Measurements from ENCODE around the gene LCT.

The LCT gene

GRCh38 chr2:135840601-135841000, 3.6 kb upstream of the LCT start:
- ATAC-seq, result peak; percentile 25; the same call in 2 of the 3 replicates
- TF ChIP-seq ESRRG (CRISPR knock-in tag; IDR thresholded peaks at IDR 0.05) (no peak), ISL1 (CRISPR knock-in tag; IDR thresholded peaks at IDR 0.05) (no peak), GLIS3 (CRISPR knock-in tag; IDR thresholded peaks at IDR 0.05) (no peak), PPARA (CRISPR knock-in tag; IDR thresholded peaks at IDR 0.05; ENCODE audit: borderline replicate concordance) (no peak), RARB (CRISPR knock-in tag; IDR thresholded peaks at IDR 0.05) (no peak), CSDC2 (CRISPR knock-in tag; IDR thresholded peaks at IDR 0.05) (no peak)

GRCh38 chr2:135839713-135840112, 2.7 kb upstream of the LCT start:
- TF ChIP-seq ISL1 (CRISPR knock-in tag; IDR thresholded peaks at IDR 0.05) (peak; percentile 37; the same call in 1 of the 2 replicates), PPARA (CRISPR knock-in tag; IDR thresholded peaks at IDR 0.05; ENCODE audit: borderline replicate concordance) (0 out of 2 replicates have a peak, but pooled peaks have one; percentile 44), TOX (CRISPR knock-in tag; IDR thresholded peaks at IDR 0.05; ENCODE audit: borderline replicate concordance) (no peak), OSR1 (CRISPR knock-in tag; IDR thresholded peaks at IDR 0.05) (no peak), CSDC2 (CRISPR knock-in tag; IDR thresholded peaks at IDR 0.05) (no peak), GLIS3 (CRISPR knock-in tag; IDR thresholded peaks at IDR 0.05) (no peak), TCF4 (CRISPR knock-in tag; IDR thresholded peaks at IDR 0.05; ENCODE audit: borderline replicate concordance) (peak; percentile 60; the same call in 1 of the 2 replicates), ZC3H10 (CRISPR knock-in tag; IDR thresholded peaks at IDR 0.05) (no peak)
- TF ChIP-seq, protein P1, sequence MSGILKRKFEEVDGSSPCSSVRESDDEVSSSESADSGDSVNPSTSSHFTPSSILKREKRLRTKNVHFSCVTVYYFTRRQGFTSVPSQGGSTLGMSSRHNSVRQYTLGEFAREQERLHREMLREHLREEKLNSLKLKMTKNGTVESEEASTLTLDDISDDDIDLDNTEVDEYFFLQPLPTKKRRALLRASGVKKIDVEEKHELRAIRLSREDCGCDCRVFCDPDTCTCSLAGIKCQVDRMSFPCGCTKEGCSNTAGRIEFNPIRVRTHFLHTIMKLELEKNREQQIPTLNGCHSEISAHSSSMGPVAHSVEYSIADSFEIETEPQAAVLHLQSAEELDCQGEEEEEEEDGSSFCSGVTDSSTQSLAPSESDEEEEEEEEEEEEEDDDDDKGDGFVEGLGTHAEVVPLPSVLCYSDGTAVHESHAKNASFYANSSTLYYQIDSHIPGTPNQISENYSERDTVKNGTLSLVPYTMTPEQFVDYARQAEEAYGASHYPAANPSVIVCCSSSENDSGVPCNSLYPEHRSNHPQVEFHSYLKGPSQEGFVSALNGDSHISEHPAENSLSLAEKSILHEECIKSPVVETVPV (CRISPR knock-in tag; IDR thresholded peaks at IDR 0.05), result no peak
- peak; percentile 97 for ATAC-seq

- ATAC-seq, result no peak
- TF ChIP-seq, protein P2, sequence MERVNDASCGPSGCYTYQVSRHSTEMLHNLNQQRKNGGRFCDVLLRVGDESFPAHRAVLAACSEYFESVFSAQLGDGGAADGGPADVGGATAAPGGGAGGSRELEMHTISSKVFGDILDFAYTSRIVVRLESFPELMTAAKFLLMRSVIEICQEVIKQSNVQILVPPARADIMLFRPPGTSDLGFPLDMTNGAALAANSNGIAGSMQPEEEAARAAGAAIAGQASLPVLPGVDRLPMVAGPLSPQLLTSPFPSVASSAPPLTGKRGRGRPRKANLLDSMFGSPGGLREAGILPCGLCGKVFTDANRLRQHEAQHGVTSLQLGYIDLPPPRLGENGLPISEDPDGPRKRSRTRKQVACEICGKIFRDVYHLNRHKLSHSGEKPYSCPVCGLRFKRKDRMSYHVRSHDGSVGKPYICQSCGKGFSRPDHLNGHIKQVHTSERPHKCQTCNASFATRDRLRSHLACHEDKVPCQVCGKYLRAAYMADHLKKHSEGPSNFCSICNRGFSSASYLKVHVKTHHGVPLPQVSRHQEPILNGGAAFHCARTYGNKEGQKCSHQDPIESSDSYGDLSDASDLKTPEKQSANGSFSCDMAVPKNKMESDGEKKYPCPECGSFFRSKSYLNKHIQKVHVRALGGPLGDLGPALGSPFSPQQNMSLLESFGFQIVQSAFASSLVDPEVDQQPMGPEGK (CRISPR knock-in tag; IDR thresholded peaks at IDR 0.05; ENCODE audit: borderline replicate concordance), result no peak
- TF ChIP-seq TOX (CRISPR knock-in tag; IDR thresholded peaks at IDR 0.05; ENCODE audit: borderline replicate concordance) (no peak), ESRRG (CRISPR knock-in tag; IDR thresholded peaks at IDR 0.05) (no peak)
- TF ChIP-seq, protein P1 (CRISPR knock-in tag; IDR thresholded peaks at IDR 0.05), result no peak
These were observed 1.5 kb upstream of the LCT start for GRCh38 chr2:135838502-135838901.

DNA sequence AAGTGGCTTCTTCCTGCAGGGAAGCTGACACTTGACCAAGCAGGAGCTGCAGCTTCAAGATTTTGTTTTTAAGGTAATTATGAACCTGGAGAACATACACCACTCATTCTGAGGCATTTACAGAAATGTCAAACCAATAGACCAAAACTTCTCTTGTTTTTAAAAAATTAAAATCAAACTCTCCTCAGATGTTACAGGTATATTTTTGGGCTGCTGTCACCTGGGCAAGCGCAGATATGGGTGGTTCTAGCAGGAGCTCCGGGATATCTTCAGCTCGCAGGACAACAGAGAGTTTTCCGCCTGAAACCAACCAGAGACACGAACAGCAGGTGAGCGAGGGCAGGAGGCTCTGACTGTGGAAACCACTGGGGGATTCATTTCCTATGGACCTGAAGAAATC, 4.1 kb downstream of the LCT start:
- ATAC-seq, result no peak
- no peak for TF ChIP-seq TCF4 (CRISPR knock-in tag; IDR thresholded peaks at IDR 0.05; ENCODE audit: borderline replicate concordance)
- TF ChIP-seq ZNF565 (CRISPR knock-in tag; conservative IDR thresholded peaks at IDR 0.05; ENCODE audit: low read depth), result no peak
- no peak for TF ChIP-seq ARNTL (CRISPR knock-in tag; IDR thresholded peaks at IDR 0.05; ENCODE audit: borderline replicate concordance, low read depth)
- TF ChIP-seq, protein P2 (CRISPR knock-in tag; IDR thresholded peaks at IDR 0.05; ENCODE audit: borderline replicate concordance), result no peak
- no peak for TF ChIP-seq SNAI2 (CRISPR knock-in tag; IDR thresholded peaks at IDR 0.05)
- TF ChIP-seq CSDC2 (CRISPR knock-in tag; IDR thresholded peaks at IDR 0.05), result no peak
- TF ChIP-seq ISL1 (CRISPR knock-in tag; IDR thresholded peaks at IDR 0.05), result no peak
- TF ChIP-seq ZNF70 (CRISPR knock-in tag; IDR thresholded peaks at IDR 0.05), result no peak
- no peak for TF ChIP-seq ZNF8 (CRISPR knock-in tag; IDR thresholded peaks at IDR 0.05)
- TF ChIP-seq, protein P3, sequence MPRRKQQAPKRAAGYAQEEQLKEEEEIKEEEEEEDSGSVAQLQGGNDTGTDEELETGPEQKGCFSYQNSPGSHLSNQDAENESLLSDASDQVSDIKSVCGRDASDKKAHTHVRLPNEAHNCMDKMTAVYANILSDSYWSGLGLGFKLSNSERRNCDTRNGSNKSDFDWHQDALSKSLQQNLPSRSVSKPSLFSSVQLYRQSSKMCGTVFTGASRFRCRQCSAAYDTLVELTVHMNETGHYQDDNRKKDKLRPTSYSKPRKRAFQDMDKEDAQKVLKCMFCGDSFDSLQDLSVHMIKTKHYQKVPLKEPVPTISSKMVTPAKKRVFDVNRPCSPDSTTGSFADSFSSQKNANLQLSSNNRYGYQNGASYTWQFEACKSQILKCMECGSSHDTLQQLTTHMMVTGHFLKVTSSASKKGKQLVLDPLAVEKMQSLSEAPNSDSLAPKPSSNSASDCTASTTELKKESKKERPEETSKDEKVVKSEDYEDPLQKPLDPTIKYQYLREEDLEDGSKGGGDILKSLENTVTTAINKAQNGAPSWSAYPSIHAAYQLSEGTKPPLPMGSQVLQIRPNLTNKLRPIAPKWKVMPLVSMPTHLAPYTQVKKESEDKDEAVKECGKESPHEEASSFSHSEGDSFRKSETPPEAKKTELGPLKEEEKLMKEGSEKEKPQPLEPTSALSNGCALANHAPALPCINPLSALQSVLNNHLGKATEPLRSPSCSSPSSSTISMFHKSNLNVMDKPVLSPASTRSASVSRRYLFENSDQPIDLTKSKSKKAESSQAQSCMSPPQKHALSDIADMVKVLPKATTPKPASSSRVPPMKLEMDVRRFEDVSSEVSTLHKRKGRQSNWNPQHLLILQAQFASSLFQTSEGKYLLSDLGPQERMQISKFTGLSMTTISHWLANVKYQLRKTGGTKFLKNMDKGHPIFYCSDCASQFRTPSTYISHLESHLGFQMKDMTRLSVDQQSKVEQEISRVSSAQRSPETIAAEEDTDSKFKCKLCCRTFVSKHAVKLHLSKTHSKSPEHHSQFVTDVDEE (CRISPR knock-in tag; IDR thresholded peaks at IDR 0.05), result no peak
